HUES48 (cell line): Measurements from ENCODE around the gene DCLK3.

Source experiments
- H3K27ac ChIP-seq: one replicate; pipeline ENCODE4 v1.7.0; 2013; ENCODE audit warnings: low read depth, low read length, inconsistent platforms
- H3K27me3 ChIP-seq: 2 replicates; pipeline ENCODE4 v1.6.1; 2013; ENCODE audit warnings: mild to moderate bottlenecking, low read length; ENCODE audit not compliant: control insufficient read depth, insufficient read depth
- H3K36me3 ChIP-seq: 2 replicates; pipeline ENCODE4 v1.6.1; 2013; ENCODE audit warnings: low read length; ENCODE audit not compliant: control insufficient read depth, insufficient read depth
- H3K4me1 ChIP-seq: 2 replicates; pipeline ENCODE4 v1.6.1; 2013; ENCODE audit warnings: mild to moderate bottlenecking, low read length; ENCODE audit not compliant: control insufficient read depth, insufficient read depth
- H3K4me3 ChIP-seq: 2 replicates; pipeline ENCODE4 v1.5.1; 2013; ENCODE audit warnings: mild to moderate bottlenecking, low read depth, low read length
- H3K9ac ChIP-seq: 2 replicates; pipeline ENCODE4 v1.6.1; 2013; ENCODE audit warnings: mild to moderate bottlenecking, low read depth, low read length, moderate library complexity
- H3K9me3 ChIP-seq: 2 replicates; pipeline ENCODE4 v1.6.1; 2013; ENCODE audit warnings: low read length; ENCODE audit not compliant: control insufficient read depth, insufficient read depth

DCLK3 gene

GRCh38 chr3:36707623-36708409, 56.5 kb downstream of the DCLK3 start:
- Histone ChIP-seq H3K4me3 (no peak overlapping the region), H3K4me1 (no peaks in the 10 kb centered on the region), H3K9ac (no peak overlapping the region), H3K9me3 (no peaks in the 10 kb centered on the region), H3K36me3 (no peaks in the 10 kb centered on the region), H3K27me3 (no peaks in the 10 kb centered on the region), H3K27ac (no peak overlapping the region)

GRCh38 chr3:36705015-36705414, 59.3 kb downstream of the DCLK3 start:
- no peak overlapping the region for H3K4me3 ChIP-seq
- no peak overlapping the region for H3K27ac ChIP-seq
- H3K9ac ChIP-seq: no peak overlapping the region
- no peaks in the 10 kb centered on the region for H3K27me3 ChIP-seq
- H3K9me3 ChIP-seq: no peaks in the 10 kb centered on the region
- peaks cover 9% of the 10 kb centered on the region for H3K4me1 ChIP-seq
- no peaks in the 10 kb centered on the region for H3K36me3 ChIP-seq

- Histone ChIP-seq H3K27me3 (no peaks in the 10 kb centered on the region), H3K4me3 (no peak overlapping the region), H3K36me3 (no peaks in the 10 kb centered on the region), H3K9me3 (no peaks in the 10 kb centered on the region), H3K4me1 (peaks cover 16% of the 10 kb centered on the region), H3K9ac (no peak overlapping the region), H3K27ac (no peak overlapping the region)
Measured at GRCh38 chr3:36704280-36704679, 60.1 kb downstream of the DCLK3 start.

GRCh38 chr3:36701249-36701572, 63.1 kb downstream of the DCLK3 start:
- Histone ChIP-seq H3K4me3 (no peak overlapping the region), H3K9ac (no peak overlapping the region), H3K4me1 (peaks cover 32% of the 10 kb centered on the region), H3K9me3 (no peaks in the 10 kb centered on the region), H3K27ac (no peak overlapping the region), H3K27me3 (no peaks in the 10 kb centered on the region), H3K36me3 (no peaks in the 10 kb centered on the region)

GRCh38 chr3:36700537-36701248, 63.7 kb downstream of the DCLK3 start:
- Histone ChIP-seq H3K27ac (no peak overlapping the region), H3K9me3 (no peaks in the 10 kb centered on the region), H3K4me1 (peaks cover 32% of the 10 kb centered on the region), H3K9ac (no peak overlapping the region), H3K36me3 (no peaks in the 10 kb centered on the region), H3K27me3 (no peaks in the 10 kb centered on the region), H3K4me3 (peak overlapping the region; percentile 30; the same call in 1 of the 2 replicates)

GRCh38 chr3:36698314-36698713, 66.0 kb downstream of the DCLK3 start:
- no peak overlapping the region for H3K9ac ChIP-seq
- H3K27ac ChIP-seq: peak overlapping the region; percentile 29
- no peaks in the 10 kb centered on the region for H3K27me3 ChIP-seq
- H3K9me3 ChIP-seq: no peaks in the 10 kb centered on the region
- H3K4me1 ChIP-seq: peaks cover 32% of the 10 kb centered on the region
- no peaks in the 10 kb centered on the region for H3K36me3 ChIP-seq
- no peak overlapping the region for H3K4me3 ChIP-seq

- Histone ChIP-seq H3K4me1 (peaks cover 32% of the 10 kb centered on the region), H3K27me3 (no peaks in the 10 kb centered on the region), H3K9me3 (no peaks in the 10 kb centered on the region), H3K36me3 (no peaks in the 10 kb centered on the region), H3K27ac (no peak overlapping the region), H3K9ac (no peak overlapping the region), H3K4me3 (no peak overlapping the region)
Measured at GRCh38 chr3:36697229-36698001, 66.9 kb downstream of the DCLK3 start.

GRCh38 chr3:36696799-36697198, 67.6 kb downstream of the DCLK3 start:
- no peaks in the 10 kb centered on the region for H3K36me3 ChIP-seq
- H3K27ac ChIP-seq: no peak overlapping the region
- H3K9me3 ChIP-seq: no peaks in the 10 kb centered on the region
- H3K9ac ChIP-seq: no peak overlapping the region
- peaks cover 32% of the 10 kb centered on the region for H3K4me1 ChIP-seq
- H3K27me3 ChIP-seq: no peaks in the 10 kb centered on the region
- no peak overlapping the region for H3K4me3 ChIP-seq

GRCh38 chr3:36695769-36696137, 68.6 kb downstream of the DCLK3 start:
- Histone ChIP-seq H3K9ac (no peak overlapping the region), H3K27ac (no peak overlapping the region), H3K9me3 (no peaks in the 10 kb centered on the region), H3K4me3 (no peak overlapping the region), H3K4me1 (peaks cover 29% of the 10 kb centered on the region), H3K36me3 (no peaks in the 10 kb centered on the region), H3K27me3 (no peaks in the 10 kb centered on the region)

GRCh38 chr3:36695113-36695768, 69.1 kb downstream of the DCLK3 start:
- no peak overlapping the region for H3K4me3 ChIP-seq
- no peaks in the 10 kb centered on the region for H3K27me3 ChIP-seq
- no peak overlapping the region for H3K9ac ChIP-seq
- H3K9me3 ChIP-seq: no peaks in the 10 kb centered on the region
- H3K27ac ChIP-seq: no peak overlapping the region
- no peaks in the 10 kb centered on the region for H3K36me3 ChIP-seq
- peaks cover 26% of the 10 kb centered on the region for H3K4me1 ChIP-seq
